GM23338 (cell line): ENCODE data around the gene STT3B.

Experiments used
- CREB1 ChIP-seq: fragments of 250-450 bp; sonication (Bioruptor Pico); IDR thresholded peaks from 2 replicates; pipeline ENCODE4 v1.5.0; 2020; ENCODE audit warnings: low read depth, mild to moderate bottlenecking, moderate library complexity
- CTCF ChIP-seq, 2 experiments: fragments of 200-600 bp in 1 of 2; sonication (generic) in 1 of 2; conservative IDR thresholded peaks; 2 replicates each; pipeline versions ENCODE4 v1.5.1 to v1.6.1; 2016 to 2017; ENCODE audit warnings: antibody characterized with exemption in 2 of 2, low read depth in 2 of 2, mild to moderate bottlenecking in 2 of 2, moderate library complexity in 1 of 2
- EZH2 ChIP-seq: fragments of 200-600 bp; sonication (generic); IDR thresholded peaks from one replicate; pipeline ENCODE4 v1.8.0; 2017; ENCODE audit warnings: antibody characterized with exemption, mild to moderate bottlenecking, low read depth; ENCODE audit not compliant: unreplicated experiment
- EZH2phosphoT487 ChIP-seq: fragments of 200-600 bp; sonication (generic); IDR thresholded peaks from one replicate; pipeline ENCODE4 v1.8.1; 2018; ENCODE audit warnings: antibody characterized with exemption; ENCODE audit not compliant: unreplicated experiment
- REST ChIP-seq: IDR thresholded peaks from one replicate; pipeline ENCODE4 v1.6.1; 2018; ENCODE audit warnings: antibody characterized with exemption; ENCODE audit not compliant: unreplicated experiment
- ZNF114 ChIP-seq: fragments of 250-450 bp; sonication (Bioruptor Pico); IDR thresholded peaks from 2 replicates; pipeline ENCODE4 v1.5.0; 2020; ENCODE audit warnings: mild to moderate bottlenecking, moderate library complexity

DNA sequence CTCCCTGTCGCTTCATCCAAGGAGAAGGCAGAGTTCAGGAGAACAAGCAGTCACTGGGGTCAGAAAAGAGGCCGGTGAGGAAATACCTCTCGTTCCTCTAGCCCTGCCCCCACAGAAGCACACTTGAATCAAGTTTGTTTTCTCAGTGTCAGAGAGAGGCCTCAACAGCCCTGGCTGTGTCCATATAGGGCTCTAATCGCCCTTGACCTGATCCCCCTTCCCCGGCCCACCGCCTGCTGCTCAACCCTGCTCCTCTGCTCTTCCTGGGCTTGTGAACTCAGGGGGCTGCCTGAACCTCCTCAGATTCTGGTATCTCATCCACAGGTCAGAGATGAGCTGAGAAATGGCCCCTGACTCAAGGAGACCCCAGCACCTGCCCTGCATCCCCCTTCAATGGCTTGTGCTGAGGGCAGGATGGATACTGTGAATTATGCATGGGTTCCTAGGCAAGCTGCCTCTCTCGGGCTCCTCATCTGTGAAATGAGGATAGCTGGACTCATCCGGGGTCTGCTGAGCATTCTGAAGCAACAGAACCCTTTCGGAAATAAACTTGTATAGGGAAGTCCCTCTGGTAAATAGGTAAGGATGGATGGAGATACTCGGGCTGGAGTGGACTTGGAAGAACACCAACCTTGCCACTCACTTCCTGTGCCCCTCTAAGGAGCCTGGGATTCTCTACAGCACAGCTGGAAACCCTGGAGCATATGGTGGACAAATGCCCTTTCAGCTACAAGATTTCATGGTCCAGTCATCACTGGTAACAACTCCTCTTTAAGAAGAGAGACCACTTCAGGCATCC is 147.5 kb downstream of the STT3B start:
- no peak for TF ChIP-seq CTCF (conservative IDR thresholded peaks at IDR 0.05; ENCODE audit: low read depth in 2 of 2)
- no peak for TF ChIP-seq EZH2
- no peak for TF ChIP-seq REST
- TF ChIP-seq ZNF114: no peak
- TF ChIP-seq EZH2phosphoT487: no peak
- no peak for TF ChIP-seq CREB1 (CRISPR knock-in tag)
